Heart left ventricle (tissue), 16 donors: Measurements from ENCODE around the gene VASH2. TPM values are rescaled to one million over a fixed set of nuclear protein-coding genes. Genes with fewer than 3 reads are reported as not detected.
"Not testable (repeated sequence)": the region's sequence is repeated elsewhere in the genome, so short reads cannot be mapped to it uniquely, and the experiment has no call there.

Experiments used
- ATAC-seq, 4 donors: fragments of 200-7000 bp; cut with Tn5 transposase; one replicate each; pipeline ENCODE4 v1.9.1; 2020 to 2022; ENCODE audit warnings: moderate library complexity in 4 of 4, mild to moderate bottlenecking in 3 of 4, moderate number of reproducible peaks in 1 of 4
- DNase-seq, 5 donors: peaks; one replicate each; pipeline ENCODE4 v3.0.0-alpha.2; 2020
- H3K27ac ChIP-seq, 12 donors: fragments of 200-600 bp; sonication (generic) in 4 of 12; one replicate each; pipeline versions ENCODE4 v1.5.0 to v1.8.0; 2016 to 2022; ENCODE audit warnings: mild to moderate bottlenecking in 2 of 12
- H3K27me3 ChIP-seq, 9 donors: fragments of 200-600 bp; sonication (generic) in 2 of 9; one replicate each; pipeline versions ENCODE4 v1.5.1 to v1.8.0; 2016 to 2022; ENCODE audit warnings: mild to moderate bottlenecking in 3 of 9
- H3K36me3 ChIP-seq, 9 donors: fragments of 200-600 bp; sonication (generic) in 2 of 9; one replicate each; pipeline versions ENCODE4 v1.5.0 to v1.8.0; 2018 to 2022; ENCODE audit warnings: mild to moderate bottlenecking in 2 of 9
- H3K4me1 ChIP-seq, 12 donors: fragments of 200-600 bp; sonication (generic) in 4 of 12; one replicate each; pipeline versions ENCODE4 v1.5.0 to v1.8.0; 2016 to 2022; ENCODE audit warnings: mild to moderate bottlenecking in 3 of 12
- H3K4me3 ChIP-seq, 12 donors: fragments of 200-600 bp; sonication (generic) in 4 of 12; one replicate each; pipeline versions ENCODE4 v1.5.0 to v1.8.0; 2017 to 2022; ENCODE audit warnings: mild to moderate bottlenecking in 9 of 12, moderate library complexity in 4 of 12
- H3K9me3 ChIP-seq, 12 donors: fragments of 200-600 bp; sonication (generic) in 4 of 12; one replicate each; pipeline versions ENCODE4 v1.5.0 to v1.8.0; 2016 to 2022; ENCODE audit warnings: mild to moderate bottlenecking in 1 of 12
- CTCF ChIP-seq, 12 donors: fragments of 200-600 bp; sonication (generic) in 4 of 12; IDR thresholded peaks; one replicate each; pipeline versions ENCODE4 v1.5.0 to v1.8.0; 2018 to 2022; ENCODE audit warnings: antibody characterized with exemption in 12 of 12, mild to moderate bottlenecking in 5 of 12
- POLR2A ChIP-seq, 2 donors: fragments of 450-650 bp; IDR thresholded peaks; one replicate each; pipeline ENCODE4 v1.6.1; 2017; ENCODE audit warnings: antibody characterized with exemption in 2 of 2, mild to moderate bottlenecking in 2 of 2, moderate library complexity in 2 of 2
- WGBS, 4 donors: extraction: QIAGEN DNeasy Blood & Tissue Kit in 2 of 4; methylation state at CpG; one replicate each; pipeline versions ENCODE4 v1.1.5 to v1.1.7; 2013 to 2018; 5-methylcytosine and 5-hydroxymethylcytosine counted together
- intact Hi-C, 10 donors: fragments of 100-400 bp; cut with DNase I; formaldehyde crosslinking; loops; one replicate each; pipeline versions ENCODE4 v1.11.1 to v1.14.2; 2022
- polyA plus RNA-seq, 2 donors: library from polyadenylated mRNA; stranded (reverse); fragments of 200-250 nt; gene quantifications; one replicate each; pipeline ENCODE4 v1.2.3, GENCODE V29; 2013
- total RNA-seq, 9 donors: library from RNA; depleted of rRNA in 2 of 9; stranded (reverse); fragments of >200 nt in 2 of 9; fragmentation: NEBNext Ultra II Directional in 3 of 9; extraction: Animal tissue kit (Norgen Biotek cat#: 25700) in 3 of 9; gene quantifications; one replicate each; pipeline versions ENCODE4 v1.1.0 to v1.2.4, GENCODE V29; 2016 to 2023
- donor health status: ischemic (EF 13 %, LVEDD 7.1; RV severe dilation, severe dysfunction).
- donor health status: healthy with polysubstance abuse.
- donor health status: DM: no; HTN: yes; CAD: no.
- donor health status: DM: no; HTN: no; CAD: no.
- donor health status: ischemic (EF 25% LVEDD 6.9; RV normal size, moderate dysfunction).
- donor health status: ischemic (EF 25% LVEDD 5.7; RV mildly dilated, moderate dysfunction).
- donor health status: healthy.
- donor health status: DM: yes; HTN: yes; CAD: no.
- donor health status: ischemic (EF 35%, LVEDD 5.7; RV mildly dilated, moderate dysfunction).
- donor health status: nonischemic (EF 11% LVEDD 7.7; RV severe dilation, severe dysfunction).
- donor health status: DM: yes; HTN: yes; CAD: no.
- donor health status: PGD.
- donor health status: ischemic (EF 29% LVEDD 5.4; RV normal size, mild dysfunction).
- donor health status: nonischemic (EF 23%, LVEDD 6.1; RV moderate dilation, normal function).

VASH2 gene
- total and polyA plus RNA-seq, 11 donors: 0.19 to 2.6 (median 0.53) TPM; not detected in 1

- Histone ChIP-seq H3K4me1 (peaks cover 0 to 31% (median 25%) of the 10 kb centered on the region in 12 donors), H3K27ac (no peak overlapping the region), H3K27me3 (no peaks in the 10 kb centered on the region), H3K9me3 (no peaks in the 10 kb centered on the region), H3K4me3 (no peak overlapping the region), H3K36me3 (peaks cover 0 to 12% (median 4%) of the 10 kb centered on the region in 9 donors)
- WGBS, 4 donors: 96 to 97% (median 97%) methylated on average over 6 of the region's 6 CpGs
- TF ChIP-seq POLR2A (IDR thresholded peaks at IDR 0.05) (no peak), CTCF (IDR thresholded peaks at IDR 0.05) (no peak)
- ATAC-seq (no peak), DNase-seq (no peak)
- intact Hi-C loops: loop anchor here in 1 of 10 donors (5.0 kb wide), 1 partner anchor 62 kb away; no protein-coding TSS in a partner anchor
Measured at GRCh38 chr1:212984522-212985291, 34.4 kb downstream of the VASH2 start.

- Histone ChIP-seq H3K36me3 (peaks cover 0 to 28% (median 8%) of the 10 kb centered on the region in 9 donors), H3K4me1 (peaks cover 0 to 12% (median 9%) of the 10 kb centered on the region in 12 donors), H3K27ac (no peak overlapping the region), H3K4me3 (no peak overlapping the region), H3K27me3 (no peaks in the 10 kb centered on the region), H3K9me3 (no peaks in the 10 kb centered on the region)
- no peak for ATAC-seq
- TF ChIP-seq POLR2A (IDR thresholded peaks at IDR 0.05) (no peak), CTCF (IDR thresholded peaks at IDR 0.05) (no peak)
- intact Hi-C loops: no loop called here
- WGBS, 4 donors: 94 to 96% (median 96%) methylated on average over 2 of the region's 2 CpGs
- no peak for DNase-seq
Measured at GRCh38 chr1:212986551-212986950, 36.2 kb downstream of the VASH2 start.

GRCh38 chr1:212987702-212988322 lies 37.5 kb downstream of the VASH2 start:
- Histone ChIP-seq H3K27ac (no peak overlapping the region), H3K36me3 (peaks cover 0 to 41% (median 16%) of the 10 kb centered on the region in 9 donors), H3K4me3 (no peak overlapping the region), H3K9me3 (no peaks in the 10 kb centered on the region), H3K4me1 (peaks cover 0 to 6% (median 0%) of the 10 kb centered on the region in 12 donors), H3K27me3 (no peaks in the 10 kb centered on the region)
- ATAC-seq (no peak), DNase-seq (no peak)
- no peak for TF ChIP-seq POLR2A (IDR thresholded peaks at IDR 0.05)
- no peak for TF ChIP-seq CTCF (IDR thresholded peaks at IDR 0.05)
- intact Hi-C loops: no loop called here
- WGBS, 4 donors: 75 to 84% (median 78%) methylated on average over 6 of the region's 6 CpGs

- TF ChIP-seq POLR2A (IDR thresholded peaks at IDR 0.05) (no peak), CTCF (IDR thresholded peaks at IDR 0.05) (no peak)
- H3K27ac ChIP-seq: no peak overlapping the region
- peaks cover 0 to 66% (median 38%) of the 10 kb centered on the region in 9 donors for H3K36me3 ChIP-seq
- intact Hi-C loops: loop anchor here in 6 of 10 donors (5.0 to 10.0 kb wide), 5 partner anchors 175 to 525 kb away; no protein-coding TSS in a partner anchor
- no peak for DNase-seq
- WGBS, 4 donors: 41 to 54% (median 45%) methylated on average over 1 of the region's 1 CpG
- H3K9me3 ChIP-seq: no peaks in the 10 kb centered on the region
- H3K4me3 ChIP-seq: no peak overlapping the region
- ATAC-seq: no peak
- peaks cover 0 to 6% (median 0%) of the 10 kb centered on the region in 12 donors for H3K4me1 ChIP-seq
- H3K27me3 ChIP-seq: no peaks in the 10 kb centered on the region
Measured at GRCh38 chr1:212990276-212990675, 39.9 kb downstream of the VASH2 start.

GRCh38 chr1:212993960-212994359 lies 43.6 kb downstream of the VASH2 start:
- H3K36me3 ChIP-seq: peaks cover 0 to 97% (median 71%) of the 10 kb centered on the region in 9 donors
- not testable (repeated sequence) for H3K4me1 ChIP-seq, H3K27me3 ChIP-seq, ATAC-seq, H3K4me3 ChIP-seq, H3K9me3 ChIP-seq, DNase-seq, H3K27ac ChIP-seq
- 93 to 98% (median 96%) methylated on average over 8 of the region's 8 CpGs for WGBS, 4 donors
- intact Hi-C loops: loop anchor here in 7 of 10 donors (2.0 to 10.0 kb wide), 6 partner anchors 179 to 529 kb away; no protein-coding TSS in a partner anchor
